ENCODE measurements around the gene ZNF513.

ZNF513 gene

GRCh38 chr2:27379836-27380625 lies 503 bp downstream of the ZNF513 start:
- peak; percentile 70 for DNase-seq

- DNase-seq: no peak
Observed at GRCh38 chr2:27379383-27379835, 1.1 kb downstream of the ZNF513 start.

GRCh38 chr2:27378809-27379290 lies 1.7 kb downstream of the ZNF513 start:
- DNase-seq: no peak

- peak; percentile 20 for DNase-seq
Observed at GRCh38 chr2:27378096-27378808, 2.3 kb downstream of the ZNF513 start.

- no peak for DNase-seq
Observed at GRCh38 chr2:27377618-27378095, 2.9 kb downstream of the ZNF513 start.

GRCh38 chr2:27376866-27377617 lies 3.5 kb downstream of the ZNF513 start:
- DNase-seq: no peak

- DNase-seq: no peak
Observed at GRCh38 chr2:27376151-27376865, 4.2 kb downstream of the ZNF513 start.

- DNase-seq: no peak
Observed at GRCh38 chr2:27375513-27376099, 4.9 kb downstream of the ZNF513 start.

- DNase-seq: no peak
Observed at GRCh38 chr2:27373567-27373966, 7.0 kb downstream of the ZNF513 start.

- no peak for DNase-seq
Observed at GRCh38 chr2:27372937-27373336, 7.6 kb downstream of the ZNF513 start.

GRCh38 chr2:27370816-27371620 lies 9.5 kb downstream of the ZNF513 start:
- DNase-seq: peak; percentile 47

- peak; percentile 100 for DNase-seq
Observed at GRCh38 chr2:27370026-27370815, 10.3 kb downstream of the ZNF513 start, which contains the start of the genes EIF2B4 and SNX17. Gene EIF2B4 (minus strand): TSS chr2:27370338. CDS start chr2:27370314, 24 bp downstream. Gene SNX17 (plus strand): TSS chr2:27370616. CDS start chr2:27370744, 128 bp downstream.

- no peak for DNase-seq
Observed at GRCh38 chr2:27369471-27370025, 11.0 kb downstream of the ZNF513 start.

GRCh38 chr2:27363933-27364332 lies 16.6 kb downstream of the ZNF513 start:
- no peak for DNase-seq

GRCh38 chr2:27362678-27363420 lies 17.7 kb downstream of the ZNF513 start:
- no peak for DNase-seq

- peak; percentile 94 for DNase-seq
Observed at GRCh38 chr2:27356382-27357181, 24.0 kb downstream of the ZNF513 start, which contains the start of gene GTF3C2. Gene GTF3C2 (minus strand): TSS chr2:27356764. CDS start chr2:27343554, 13,210 bp downstream.

GRCh38 chr2:27356056-27356381 lies 24.5 kb downstream of the ZNF513 start:
- DNase-seq: no peak

- DNase-seq: no peak
Observed at GRCh38 chr2:27354597-27354927, 26.0 kb downstream of the ZNF513 start.
